Mesenchymal stem cell (in vitro differentiated cells and primary cell): Measurements from ENCODE around the gene PRPS2.

Source experiments
- DNase-seq: peaks from one replicate; pipeline ENCODE4 v3.0.0-alpha.2; 2013
- H2AFZ ChIP-seq: one replicate; pipeline ENCODE4 v1.6.1; 2013; ENCODE audit warnings: low read depth, mild to moderate bottlenecking, control low read depth, inconsistent platforms, low read length, moderate library complexity
- H2AK5ac ChIP-seq: 2 replicates; pipeline ENCODE4 v1.6.1; 2013; ENCODE audit warnings: low read length, moderate library complexity, mild to moderate bottlenecking, inconsistent platforms; ENCODE audit not compliant: severe bottlenecking
- H2BK120ac ChIP-seq: one replicate; pipeline ENCODE4 v1.6.1; 2013; ENCODE audit warnings: low read depth, mild to moderate bottlenecking, inconsistent platforms, low read length, moderate library complexity
- H2BK12ac ChIP-seq, 2 experiments: one replicate each; pipeline ENCODE4 v1.6.1; 2013; ENCODE audit warnings: inconsistent platforms in 2 of 2, low read length in 2 of 2, mild to moderate bottlenecking in 2 of 2, moderate library complexity in 2 of 2, control low read depth in 1 of 2
- H2BK15ac ChIP-seq: one replicate; pipeline ENCODE4 v1.6.1; 2013; ENCODE audit warnings: mild to moderate bottlenecking, low read depth, inconsistent platforms; ENCODE audit not compliant: poor library complexity, severe bottlenecking
- H2BK5ac ChIP-seq: 2 replicates; pipeline ENCODE4 v1.6.1; 2013; ENCODE audit warnings: low read depth, mild to moderate bottlenecking, low read length, control low read depth, inconsistent platforms; ENCODE audit not compliant: poor library complexity, severe bottlenecking
- H3K14ac ChIP-seq, 2 experiments: one replicate each; pipeline ENCODE4 v1.6.1; 2013; ENCODE audit warnings: inconsistent platforms in 2 of 2, low read length in 2 of 2, control low read depth in 1 of 2, mild to moderate bottlenecking in 1 of 2, moderate library complexity in 1 of 2
- H3K18ac ChIP-seq, 2 experiments: one replicate each; pipeline ENCODE4 v1.6.1; 2013; ENCODE audit warnings: inconsistent platforms in 2 of 2, low read length in 2 of 2, control low read depth in 1 of 2, low read depth in 1 of 2, mild to moderate bottlenecking in 1 of 2
- H3K23ac ChIP-seq, 2 experiments: one replicate each; pipeline ENCODE4 v1.6.1; 2013; ENCODE audit warnings: inconsistent platforms in 2 of 2, low read length in 2 of 2, mild to moderate bottlenecking in 2 of 2, moderate library complexity in 2 of 2, control low read depth in 1 of 2
- H3K27ac ChIP-seq: 2 replicates; pipeline ENCODE4 v1.5.1; 2013; ENCODE audit warnings: mild to moderate bottlenecking, moderate library complexity, low read length, control low read depth, inconsistent platforms; ENCODE audit not compliant: poor library complexity, severe bottlenecking
- H3K27me3 ChIP-seq, 2 experiments: 2 replicates each; pipeline versions ENCODE4 v1.6.1 to v1.7.0; 2013; ENCODE audit warnings: low read length in 2 of 2, mild to moderate bottlenecking in 2 of 2, moderate library complexity in 2 of 2, control low read depth in 1 of 2, inconsistent platforms in 1 of 2; ENCODE audit not compliant: control insufficient read depth in 1 of 2, insufficient read depth in 1 of 2
- H3K36me3 ChIP-seq, 2 experiments: 2 replicates each; pipeline versions ENCODE4 v1.6.1 to v1.7.0; 2013; ENCODE audit warnings: low read length in 2 of 2, control low read depth in 1 of 2, inconsistent platforms in 1 of 2, low read depth in 1 of 2, mild to moderate bottlenecking in 1 of 2; ENCODE audit not compliant: insufficient read depth in 2 of 2, control insufficient read depth in 1 of 2
- H3K4ac ChIP-seq, 2 experiments: one replicate each; pipeline ENCODE4 v1.6.1; 2013; ENCODE audit warnings: inconsistent platforms in 2 of 2, low read length in 2 of 2, mild to moderate bottlenecking in 2 of 2, moderate library complexity in 2 of 2, control low read depth in 1 of 2, low read depth in 1 of 2
- H3K4me1 ChIP-seq: 2 replicates; pipeline ENCODE4 v1.6.1; 2013; ENCODE audit warnings: low read depth, low read length, control low read depth; ENCODE audit not compliant: control insufficient read depth, insufficient read depth
- H3K4me2 ChIP-seq: 2 replicates; pipeline ENCODE4 v1.6.1; 2013; ENCODE audit warnings: low read length, mild to moderate bottlenecking, inconsistent platforms; ENCODE audit not compliant: poor library complexity, severe bottlenecking
- H3K4me3 ChIP-seq, 2 experiments: 2 replicates each; pipeline versions ENCODE4 v1.5.1 to v1.7.0; 2013; ENCODE audit warnings: low read length in 2 of 2, mild to moderate bottlenecking in 2 of 2, control low read depth in 1 of 2, low read depth in 1 of 2; ENCODE audit not compliant: insufficient read depth in 1 of 2
- H3K79me1 ChIP-seq: replicated peaks from 2 replicates; pipeline ENCODE4 v1.6.1; 2013; ENCODE audit warnings: mild to moderate bottlenecking, control low read depth, low read length, inconsistent platforms; ENCODE audit not compliant: poor library complexity, severe bottlenecking
- H3K9ac ChIP-seq: 2 replicates; pipeline ENCODE4 v1.7.0; 2013; ENCODE audit warnings: mild to moderate bottlenecking, low read length, moderate library complexity
- H3K9me3 ChIP-seq: 2 replicates; pipeline ENCODE4 v1.7.0; 2013; ENCODE audit warnings: mild to moderate bottlenecking, low read length; ENCODE audit not compliant: control insufficient read depth
- H4K8ac ChIP-seq: one replicate; pipeline ENCODE4 v1.6.1; 2013; ENCODE audit warnings: inconsistent platforms, mild to moderate bottlenecking, low read length, moderate library complexity
- H4K91ac ChIP-seq: one replicate; pipeline ENCODE4 v1.6.1; 2013; ENCODE audit warnings: mild to moderate bottlenecking, low read length, inconsistent platforms
- WGBS: methylation state at CpG from one replicate; pipeline ENCODE4 v1.1.7; 2013; ENCODE audit warnings: mixed read lengths; 5-methylcytosine and 5-hydroxymethylcytosine counted together

Gene PRPS2

DNA sequence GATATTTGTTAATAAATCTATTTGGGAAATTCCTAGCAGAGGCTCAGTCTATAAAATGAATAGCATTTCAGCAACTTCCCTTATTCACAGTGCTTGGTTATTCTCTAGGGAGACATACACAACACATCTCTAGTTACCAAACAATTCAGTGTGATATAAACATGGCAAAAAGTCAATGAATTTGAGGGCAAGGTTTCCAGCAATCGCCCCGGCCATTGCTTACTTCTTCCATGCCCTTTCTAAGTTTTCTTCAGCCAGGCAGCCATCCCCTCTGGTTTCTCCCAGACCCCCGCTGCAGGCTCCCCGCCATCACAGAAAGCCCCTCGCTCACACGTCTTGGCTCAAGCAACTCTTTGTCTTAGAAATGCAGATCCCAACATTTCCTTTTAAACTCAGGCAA is 80.0 kb downstream of the PRPS2 start:
- Histone ChIP-seq H3K27ac (no peak overlapping the region), H3K9me3 (no peaks in the 10 kb centered on the region), H2BK12ac (no peak overlapping the region), H3K4me3 (no peak overlapping the region), H3K4me2 (no peak overlapping the region), H2AK5ac (no peak overlapping the region), H3K18ac (no peak overlapping the region), H3K9ac (no peak overlapping the region), H3K4ac (no peak overlapping the region), H4K91ac (no peak overlapping the region), H3K23ac (no peak overlapping the region), H3K36me3 (no peaks in the 10 kb centered on the region), H3K79me1 (no peaks in the 10 kb centered on the region), H2BK120ac (no peak overlapping the region), H2BK5ac (no peak overlapping the region), H2BK15ac (no peak overlapping the region), H3K4me1 (no peaks in the 10 kb centered on the region), H3K27me3 (peaks cover 0 to 7% of the 10 kb centered on the region in 2 experiments), H3K14ac (no peak overlapping the region), H2AFZ (no peak overlapping the region), H4K8ac (no peak overlapping the region)
- WGBS = 85% methylated on average over 4 of the region's 6 CpGs
- DNase-seq = no peak

DNA sequence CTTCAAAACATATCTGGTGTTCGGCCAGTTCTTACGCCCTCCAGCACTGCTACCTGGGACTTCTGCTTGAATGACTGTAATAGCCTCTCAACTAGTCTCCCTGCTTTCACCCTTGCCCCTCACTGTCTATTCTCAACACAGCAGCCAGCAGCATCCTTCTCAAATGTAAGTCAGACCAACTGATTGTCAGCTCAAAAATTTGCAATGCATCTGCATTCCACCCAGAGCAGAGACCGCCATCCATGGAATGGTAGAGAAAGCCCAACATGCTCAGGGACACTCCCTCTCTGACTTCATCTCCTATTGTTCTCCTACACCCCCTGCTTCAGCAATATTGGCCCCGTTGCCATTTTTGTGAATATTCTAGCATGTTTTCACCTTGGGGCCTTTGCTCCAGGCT is 81.5 kb downstream of the PRPS2 start:
- WGBS = 92% methylated on average over 4 of the region's 4 CpGs
- no peak overlapping the region for H3K4ac ChIP-seq
- no peak overlapping the region for H3K27ac ChIP-seq
- no peak for DNase-seq
- H4K91ac ChIP-seq = no peak overlapping the region
- H2AFZ ChIP-seq = no peak overlapping the region
- H4K8ac ChIP-seq = no peak overlapping the region
- no peaks in the 10 kb centered on the region for H3K4me1 ChIP-seq
- H3K4me3 ChIP-seq = no peak overlapping the region
- no peak overlapping the region for H2BK12ac ChIP-seq
- no peak overlapping the region for H3K9ac ChIP-seq
- no peak overlapping the region for H2BK120ac ChIP-seq
- H3K4me2 ChIP-seq = no peak overlapping the region
- no peak overlapping the region for H3K14ac ChIP-seq
- H2BK15ac ChIP-seq = no peak overlapping the region
- no peak overlapping the region for H3K23ac ChIP-seq
- no peaks in the 10 kb centered on the region for H3K36me3 ChIP-seq
- H3K27me3 ChIP-seq = peaks cover 0 to 17% of the 10 kb centered on the region in 2 experiments
- H3K18ac ChIP-seq = no peak overlapping the region
- no peaks in the 10 kb centered on the region for H3K9me3 ChIP-seq
- H2BK5ac ChIP-seq = no peak overlapping the region
- no peak overlapping the region for H2AK5ac ChIP-seq
- no peaks in the 10 kb centered on the region for H3K79me1 ChIP-seq
